ENCODE measurements around the gene BBS7. TPM values are rescaled to one million over a fixed set of nuclear protein-coding genes. Genes with fewer than 3 reads are reported as not detected.

BBS7 gene
- total RNA-seq, 1 experiment from 2014 or later = 20.5 TPM

GRCh38 chr4:121818215-121818614, 52.1 kb downstream of the BBS7 start (continued):
- TF ChIP-seq CTCF (IDR thresholded peaks at IDR 0.05) (no peak), NFYB (CRISPR knock-in tag; conservative IDR thresholded peaks at IDR 0.05; ENCODE audit: low read depth) (no peak), EMX1 (CRISPR knock-in tag; IDR thresholded peaks at IDR 0.05) (no peak), ATF1 (CRISPR knock-in tag; IDR thresholded peaks at IDR 0.05) (no peak)
- TF ChIP-seq, protein P1, sequence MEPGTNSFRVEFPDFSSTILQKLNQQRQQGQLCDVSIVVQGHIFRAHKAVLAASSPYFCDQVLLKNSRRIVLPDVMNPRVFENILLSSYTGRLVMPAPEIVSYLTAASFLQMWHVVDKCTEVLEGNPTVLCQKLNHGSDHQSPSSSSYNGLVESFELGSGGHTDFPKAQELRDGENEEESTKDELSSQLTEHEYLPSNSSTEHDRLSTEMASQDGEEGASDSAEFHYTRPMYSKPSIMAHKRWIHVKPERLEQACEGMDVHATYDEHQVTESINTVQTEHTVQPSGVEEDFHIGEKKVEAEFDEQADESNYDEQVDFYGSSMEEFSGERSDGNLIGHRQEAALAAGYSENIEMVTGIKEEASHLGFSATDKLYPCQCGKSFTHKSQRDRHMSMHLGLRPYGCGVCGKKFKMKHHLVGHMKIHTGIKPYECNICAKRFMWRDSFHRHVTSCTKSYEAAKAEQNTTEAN (CRISPR knock-in tag; IDR thresholded peaks at IDR 0.05) = no peak
- TF ChIP-seq, protein P2, sequence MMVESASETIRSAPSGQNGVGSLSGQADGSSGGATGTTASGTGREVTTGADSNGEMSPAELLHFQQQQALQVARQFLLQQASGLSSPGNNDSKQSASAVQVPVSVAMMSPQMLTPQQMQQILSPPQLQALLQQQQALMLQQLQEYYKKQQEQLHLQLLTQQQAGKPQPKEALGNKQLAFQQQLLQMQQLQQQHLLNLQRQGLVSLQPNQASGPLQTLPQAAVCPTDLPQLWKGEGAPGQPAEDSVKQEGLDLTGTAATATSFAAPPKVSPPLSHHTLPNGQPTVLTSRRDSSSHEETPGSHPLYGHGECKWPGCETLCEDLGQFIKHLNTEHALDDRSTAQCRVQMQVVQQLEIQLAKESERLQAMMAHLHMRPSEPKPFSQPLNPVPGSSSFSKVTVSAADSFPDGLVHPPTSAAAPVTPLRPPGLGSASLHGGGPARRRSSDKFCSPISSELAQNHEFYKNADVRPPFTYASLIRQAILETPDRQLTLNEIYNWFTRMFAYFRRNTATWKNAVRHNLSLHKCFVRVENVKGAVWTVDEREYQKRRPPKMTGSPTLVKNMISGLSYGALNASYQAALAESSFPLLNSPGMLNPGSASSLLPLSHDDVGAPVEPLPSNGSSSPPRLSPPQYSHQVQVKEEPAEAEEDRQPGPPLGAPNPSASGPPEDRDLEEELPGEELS (CRISPR knock-in tag; IDR thresholded peaks at IDR 0.05) = no peak
- TF ChIP-seq, protein P3, sequence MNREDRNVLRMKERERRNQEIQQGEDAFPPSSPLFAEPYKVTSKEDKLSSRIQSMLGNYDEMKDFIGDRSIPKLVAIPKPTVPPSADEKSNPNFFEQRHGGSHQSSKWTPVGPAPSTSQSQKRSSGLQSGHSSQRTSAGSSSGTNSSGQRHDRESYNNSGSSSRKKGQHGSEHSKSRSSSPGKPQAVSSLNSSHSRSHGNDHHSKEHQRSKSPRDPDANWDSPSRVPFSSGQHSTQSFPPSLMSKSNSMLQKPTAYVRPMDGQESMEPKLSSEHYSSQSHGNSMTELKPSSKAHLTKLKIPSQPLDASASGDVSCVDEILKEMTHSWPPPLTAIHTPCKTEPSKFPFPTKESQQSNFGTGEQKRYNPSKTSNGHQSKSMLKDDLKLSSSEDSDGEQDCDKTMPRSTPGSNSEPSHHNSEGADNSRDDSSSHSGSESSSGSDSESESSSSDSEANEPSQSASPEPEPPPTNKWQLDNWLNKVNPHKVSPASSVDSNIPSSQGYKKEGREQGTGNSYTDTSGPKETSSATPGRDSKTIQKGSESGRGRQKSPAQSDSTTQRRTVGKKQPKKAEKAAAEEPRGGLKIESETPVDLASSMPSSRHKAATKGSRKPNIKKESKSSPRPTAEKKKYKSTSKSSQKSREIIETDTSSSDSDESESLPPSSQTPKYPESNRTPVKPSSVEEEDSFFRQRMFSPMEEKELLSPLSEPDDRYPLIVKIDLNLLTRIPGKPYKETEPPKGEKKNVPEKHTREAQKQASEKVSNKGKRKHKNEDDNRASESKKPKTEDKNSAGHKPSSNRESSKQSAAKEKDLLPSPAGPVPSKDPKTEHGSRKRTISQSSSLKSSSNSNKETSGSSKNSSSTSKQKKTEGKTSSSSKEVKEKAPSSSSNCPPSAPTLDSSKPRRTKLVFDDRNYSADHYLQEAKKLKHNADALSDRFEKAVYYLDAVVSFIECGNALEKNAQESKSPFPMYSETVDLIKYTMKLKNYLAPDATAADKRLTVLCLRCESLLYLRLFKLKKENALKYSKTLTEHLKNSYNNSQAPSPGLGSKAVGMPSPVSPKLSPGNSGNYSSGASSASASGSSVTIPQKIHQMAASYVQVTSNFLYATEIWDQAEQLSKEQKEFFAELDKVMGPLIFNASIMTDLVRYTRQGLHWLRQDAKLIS (CRISPR knock-in tag; IDR thresholded peaks at IDR 0.05; ENCODE audit: borderline replicate concordance) = no peak
- TF ChIP-seq, protein P4, sequence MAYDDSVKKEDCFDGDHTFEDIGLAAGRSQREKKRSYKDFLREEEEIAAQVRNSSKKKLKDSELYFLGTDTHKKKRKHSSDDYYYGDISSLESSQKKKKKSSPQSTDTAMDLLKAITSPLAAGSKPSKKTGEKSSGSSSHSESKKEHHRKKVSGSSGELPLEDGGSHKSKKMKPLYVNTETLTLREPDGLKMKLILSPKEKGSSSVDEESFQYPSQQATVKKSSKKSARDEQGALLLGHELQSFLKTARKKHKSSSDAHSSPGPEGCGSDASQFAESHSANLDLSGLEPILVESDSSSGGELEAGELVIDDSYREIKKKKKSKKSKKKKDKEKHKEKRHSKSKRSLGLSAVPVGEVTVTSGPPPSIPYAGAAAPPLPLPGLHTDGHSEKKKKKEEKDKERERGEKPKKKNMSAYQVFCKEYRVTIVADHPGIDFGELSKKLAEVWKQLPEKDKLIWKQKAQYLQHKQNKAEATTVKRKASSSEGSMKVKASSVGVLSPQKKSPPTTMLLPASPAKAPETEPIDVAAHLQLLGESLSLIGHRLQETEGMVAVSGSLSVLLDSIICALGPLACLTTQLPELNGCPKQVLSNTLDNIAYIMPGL (CRISPR knock-in tag; IDR thresholded peaks at IDR 0.05) = no peak

- Mint-ChIP-seq H3K27ac (no peak overlapping the region), H3K4me3 (no peak overlapping the region), H3K36me3 (peaks cover 71% of the 10 kb centered on the region), H3K27me3 (ENCODE audit: low read depth) (no peaks in the 10 kb centered on the region), H3K4me1 (peaks cover 8% of the 10 kb centered on the region), H3K9me3 (no peaks in the 10 kb centered on the region)
- ATAC-seq (no peak), DNase-seq (ENCODE audit: low spot score) (no peak)
- ChIA-PET POLR2A (no interaction called here), CTCF (interaction anchor here (0.6 kb wide), 1 partner anchor 146 kb away, joined by 3 read pairs; no protein-coding TSS in a partner anchor)
- TF ChIP-seq FOXK1 (CRISPR knock-in tag; IDR thresholded peaks at IDR 0.05) = no peak
- no peak for TF ChIP-seq CREB1 (CRISPR knock-in tag; IDR thresholded peaks at IDR 0.05)
- no peak for TF ChIP-seq ZNF263 (CRISPR knock-in tag; IDR thresholded peaks at IDR 0.05; ENCODE audit: low read depth)
- TF ChIP-seq, protein P5, sequence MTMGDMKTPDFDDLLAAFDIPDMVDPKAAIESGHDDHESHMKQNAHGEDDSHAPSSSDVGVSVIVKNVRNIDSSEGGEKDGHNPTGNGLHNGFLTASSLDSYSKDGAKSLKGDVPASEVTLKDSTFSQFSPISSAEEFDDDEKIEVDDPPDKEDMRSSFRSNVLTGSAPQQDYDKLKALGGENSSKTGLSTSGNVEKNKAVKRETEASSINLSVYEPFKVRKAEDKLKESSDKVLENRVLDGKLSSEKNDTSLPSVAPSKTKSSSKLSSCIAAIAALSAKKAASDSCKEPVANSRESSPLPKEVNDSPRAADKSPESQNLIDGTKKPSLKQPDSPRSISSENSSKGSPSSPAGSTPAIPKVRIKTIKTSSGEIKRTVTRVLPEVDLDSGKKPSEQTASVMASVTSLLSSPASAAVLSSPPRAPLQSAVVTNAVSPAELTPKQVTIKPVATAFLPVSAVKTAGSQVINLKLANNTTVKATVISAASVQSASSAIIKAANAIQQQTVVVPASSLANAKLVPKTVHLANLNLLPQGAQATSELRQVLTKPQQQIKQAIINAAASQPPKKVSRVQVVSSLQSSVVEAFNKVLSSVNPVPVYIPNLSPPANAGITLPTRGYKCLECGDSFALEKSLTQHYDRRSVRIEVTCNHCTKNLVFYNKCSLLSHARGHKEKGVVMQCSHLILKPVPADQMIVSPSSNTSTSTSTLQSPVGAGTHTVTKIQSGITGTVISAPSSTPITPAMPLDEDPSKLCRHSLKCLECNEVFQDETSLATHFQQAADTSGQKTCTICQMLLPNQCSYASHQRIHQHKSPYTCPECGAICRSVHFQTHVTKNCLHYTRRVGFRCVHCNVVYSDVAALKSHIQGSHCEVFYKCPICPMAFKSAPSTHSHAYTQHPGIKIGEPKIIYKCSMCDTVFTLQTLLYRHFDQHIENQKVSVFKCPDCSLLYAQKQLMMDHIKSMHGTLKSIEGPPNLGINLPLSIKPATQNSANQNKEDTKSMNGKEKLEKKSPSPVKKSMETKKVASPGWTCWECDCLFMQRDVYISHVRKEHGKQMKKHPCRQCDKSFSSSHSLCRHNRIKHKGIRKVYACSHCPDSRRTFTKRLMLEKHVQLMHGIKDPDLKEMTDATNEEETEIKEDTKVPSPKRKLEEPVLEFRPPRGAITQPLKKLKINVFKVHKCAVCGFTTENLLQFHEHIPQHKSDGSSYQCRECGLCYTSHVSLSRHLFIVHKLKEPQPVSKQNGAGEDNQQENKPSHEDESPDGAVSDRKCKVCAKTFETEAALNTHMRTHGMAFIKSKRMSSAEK (CRISPR knock-in tag; IDR thresholded peaks at IDR 0.05; ENCODE audit: borderline replicate concordance) = no peak
- no peak for TF ChIP-seq ZNF281 (CRISPR knock-in tag; IDR thresholded peaks at IDR 0.05)
- TF ChIP-seq CREM (CRISPR knock-in tag; IDR thresholded peaks at IDR 0.05) = no peak
- no peak for TF ChIP-seq MXD4 (CRISPR knock-in tag; IDR thresholded peaks at IDR 0.05; ENCODE audit: borderline replicate concordance)
- no peak for TF ChIP-seq JUN (CRISPR knock-in tag; IDR thresholded peaks at IDR 0.05)
- TF ChIP-seq E2F5 (CRISPR knock-in tag; IDR thresholded peaks at IDR 0.05) = no peak
Observed at GRCh38 chr4:121817701-121818100, 52.6 kb downstream of the BBS7 start.

All from WTC11 (cell line).